Activated CD4-positive, alpha-beta T cell treated with anti-CD3 and anti-CD28 coated beads for 24 hours (primary cell): Measurements from ENCODE around the gene MS4A3.
"Not testable (repeated sequence)": the region's sequence is repeated elsewhere in the genome, so short reads cannot be mapped to it uniquely, and the experiment has no call there.

ENCODE experiments used
- DNase-seq, 2 donors: peaks; one replicate each; pipeline ENCODE4 v3.0.0-alpha.2; 2020; ENCODE audit warnings: low read depth in 2 of 2

The MS4A3 gene

DNA sequence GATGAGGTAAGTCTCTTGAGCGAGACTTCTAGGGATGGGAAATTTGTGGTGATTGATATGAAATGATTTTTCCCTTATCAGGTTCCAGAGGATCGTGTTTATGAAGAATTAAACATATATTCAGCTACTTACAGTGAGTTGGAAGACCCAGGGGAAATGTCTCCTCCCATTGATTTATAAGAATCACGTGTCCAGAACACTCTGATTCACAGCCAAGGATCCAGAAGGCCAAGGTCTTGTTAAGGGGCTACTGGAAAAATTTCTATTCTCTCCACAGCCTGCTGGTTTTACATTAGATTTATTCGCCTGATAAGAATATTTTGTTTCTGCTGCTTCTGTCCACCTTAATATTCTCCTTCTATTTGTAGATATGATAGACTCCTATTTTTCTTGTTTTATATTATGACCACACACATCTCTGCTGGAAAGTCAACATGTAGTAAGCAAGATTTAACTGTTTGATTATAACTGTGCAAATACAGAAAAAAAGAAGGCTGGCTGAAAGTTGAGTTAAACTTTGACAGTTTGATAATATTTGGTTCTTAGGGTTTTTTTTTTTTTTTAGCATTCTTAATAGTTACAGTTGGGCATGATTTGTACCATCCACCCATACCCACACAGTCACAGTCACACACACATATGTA is 39.1 kb downstream of the MS4A3 start:
- DNase-seq: no peak

DNA sequence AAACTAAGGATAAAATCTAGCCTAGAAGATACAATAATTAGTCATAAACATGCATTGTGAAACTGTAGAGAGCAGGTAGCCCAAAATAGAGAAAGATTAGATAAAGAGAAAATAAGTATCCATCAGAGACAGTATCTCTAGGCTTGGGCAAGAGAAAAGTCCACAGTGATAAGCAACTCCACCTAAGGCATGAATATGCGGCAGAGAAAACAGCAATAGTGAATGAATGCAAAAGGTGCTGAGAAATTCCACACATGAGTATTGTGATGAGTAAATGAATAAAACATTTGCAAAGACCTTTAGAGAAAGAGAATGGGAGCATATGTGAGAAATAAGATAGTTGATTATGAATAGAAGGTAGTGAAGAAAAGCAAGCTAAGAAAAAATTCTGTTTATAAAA is 40.7 kb downstream of the MS4A3 start:
- no peak for DNase-seq

DNA sequence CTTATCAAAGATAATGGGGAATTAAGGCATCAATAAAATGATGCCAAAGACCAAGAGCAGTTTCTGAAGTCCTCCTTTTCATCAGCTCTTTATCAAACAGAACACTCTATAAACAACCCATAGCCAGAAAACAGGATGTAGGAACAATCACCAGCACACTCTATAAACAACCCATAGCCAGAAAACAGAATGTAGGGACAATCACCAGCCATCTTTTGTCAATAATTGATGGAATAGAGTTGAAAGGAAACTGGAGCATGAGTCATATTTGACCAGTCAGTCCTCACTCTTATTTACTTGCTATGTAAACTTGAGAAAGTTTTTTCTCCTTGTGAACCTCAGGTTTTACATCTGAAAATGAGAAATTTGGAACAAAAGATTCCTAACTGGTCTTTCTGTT is 42.0 kb downstream of the MS4A3 start:
- no peak for DNase-seq

DNA sequence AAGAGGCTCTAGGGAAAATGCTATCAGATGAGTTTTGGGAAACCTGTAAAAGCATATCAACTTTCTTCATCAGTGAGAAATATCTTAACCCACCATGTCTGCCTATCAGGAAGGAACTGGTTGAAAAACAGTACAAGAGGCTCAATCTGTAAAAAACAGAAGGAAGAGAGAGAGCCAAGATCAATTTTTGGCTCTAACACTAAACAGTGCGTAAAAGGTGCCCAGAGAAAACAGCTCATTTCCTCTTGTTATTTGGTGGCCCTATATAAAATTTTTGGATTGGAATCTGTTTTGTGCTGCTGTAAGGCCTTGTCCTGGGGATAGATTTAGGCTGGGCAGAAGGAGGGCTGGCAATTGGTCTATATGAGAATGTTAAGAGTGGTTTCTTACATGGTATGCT is 44.1 kb downstream of the MS4A3 start:
- DNase-seq: no peak

DNA sequence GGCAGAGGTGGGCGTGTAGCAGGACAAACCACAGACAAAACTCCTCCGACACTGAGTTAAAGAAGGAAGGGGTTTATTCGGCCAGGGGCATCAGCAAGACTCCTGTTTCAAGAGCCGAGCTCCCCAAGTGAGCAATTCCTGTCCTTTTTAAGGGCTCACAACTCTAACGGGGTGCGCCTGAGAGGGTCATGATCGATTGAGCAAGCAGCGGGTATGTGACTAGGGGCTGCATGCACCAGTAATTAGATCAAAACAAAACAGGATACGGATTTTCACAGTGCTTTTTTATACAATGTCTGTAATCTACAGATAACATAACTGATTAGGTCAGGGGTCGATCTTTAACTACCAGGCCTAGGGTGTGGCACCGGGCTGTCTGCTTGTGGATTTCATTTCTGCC is 44.9 kb downstream of the MS4A3 start:
- not testable (repeated sequence) for DNase-seq

DNA sequence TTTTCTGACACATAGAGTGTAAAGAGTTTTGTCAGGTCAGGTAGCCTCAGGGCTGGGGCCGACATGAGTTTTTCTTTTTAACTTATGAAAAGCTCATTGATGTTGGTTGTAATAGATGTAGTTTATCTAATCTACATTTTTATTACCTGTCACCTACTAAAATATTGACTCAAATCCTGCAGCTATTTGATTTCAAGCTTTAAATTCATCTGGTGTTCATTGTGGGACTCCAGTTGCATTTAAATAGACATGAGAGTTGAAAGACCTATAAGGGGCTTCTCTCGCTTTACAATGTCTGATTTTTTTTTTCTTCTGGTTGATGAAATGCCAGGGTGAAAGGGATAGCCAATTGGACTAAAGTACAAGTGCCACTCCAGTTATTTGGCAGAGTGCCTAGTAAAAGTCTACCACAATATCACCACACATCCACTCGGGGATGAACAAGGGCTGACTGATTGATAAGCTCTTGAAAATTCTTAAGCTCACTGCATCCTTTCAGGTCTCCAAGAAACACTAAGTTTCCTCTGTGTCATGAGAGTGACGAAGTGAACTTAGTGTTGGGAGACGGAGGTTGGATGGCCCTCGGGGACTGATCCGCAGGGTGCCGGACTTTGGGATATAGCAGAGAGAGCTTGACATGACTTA is 48.1 kb downstream of the MS4A3 start:
- not testable (repeated sequence) for DNase-seq

DNA sequence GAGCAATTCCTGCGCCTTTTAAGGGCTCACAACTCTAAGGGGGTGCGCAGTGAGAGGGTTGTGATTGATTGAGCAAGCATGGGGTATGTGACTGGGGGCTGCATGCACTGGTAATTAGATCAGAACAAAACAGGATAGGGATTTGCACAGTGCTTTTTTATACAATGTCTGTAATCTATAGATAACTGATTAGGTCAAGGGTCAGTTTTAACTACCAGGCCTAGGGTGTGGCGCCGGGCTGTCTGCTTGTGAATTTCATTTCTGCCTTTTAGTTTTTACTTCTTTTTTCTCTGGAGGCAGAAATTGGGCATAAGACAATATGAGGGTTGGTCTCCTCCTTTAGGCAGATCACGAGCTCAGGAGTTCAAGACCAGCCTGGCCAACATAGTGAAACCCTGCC is 52.2 kb downstream of the MS4A3 start:
- not testable (repeated sequence) for DNase-seq

DNA sequence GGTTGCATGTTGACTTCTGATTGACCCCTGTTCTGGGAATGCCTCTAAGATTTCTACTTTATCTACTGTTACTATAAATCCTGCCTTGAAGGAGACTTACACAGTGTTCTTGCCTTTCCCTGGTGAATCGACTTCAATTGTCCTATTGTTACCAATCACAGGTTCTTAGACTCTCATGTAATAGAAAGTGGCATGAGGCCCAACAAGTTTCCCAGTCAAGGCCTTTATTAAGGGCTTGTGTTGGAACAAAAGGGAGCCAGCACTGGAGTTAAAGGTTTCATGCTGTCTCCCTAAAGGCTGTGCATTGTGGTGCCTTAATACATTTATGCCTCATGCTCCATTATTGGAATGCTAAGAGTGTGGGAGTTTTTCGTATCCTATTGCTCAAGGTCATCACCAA is 55.3 kb downstream of the MS4A3 start:
- no peak for DNase-seq

DNA sequence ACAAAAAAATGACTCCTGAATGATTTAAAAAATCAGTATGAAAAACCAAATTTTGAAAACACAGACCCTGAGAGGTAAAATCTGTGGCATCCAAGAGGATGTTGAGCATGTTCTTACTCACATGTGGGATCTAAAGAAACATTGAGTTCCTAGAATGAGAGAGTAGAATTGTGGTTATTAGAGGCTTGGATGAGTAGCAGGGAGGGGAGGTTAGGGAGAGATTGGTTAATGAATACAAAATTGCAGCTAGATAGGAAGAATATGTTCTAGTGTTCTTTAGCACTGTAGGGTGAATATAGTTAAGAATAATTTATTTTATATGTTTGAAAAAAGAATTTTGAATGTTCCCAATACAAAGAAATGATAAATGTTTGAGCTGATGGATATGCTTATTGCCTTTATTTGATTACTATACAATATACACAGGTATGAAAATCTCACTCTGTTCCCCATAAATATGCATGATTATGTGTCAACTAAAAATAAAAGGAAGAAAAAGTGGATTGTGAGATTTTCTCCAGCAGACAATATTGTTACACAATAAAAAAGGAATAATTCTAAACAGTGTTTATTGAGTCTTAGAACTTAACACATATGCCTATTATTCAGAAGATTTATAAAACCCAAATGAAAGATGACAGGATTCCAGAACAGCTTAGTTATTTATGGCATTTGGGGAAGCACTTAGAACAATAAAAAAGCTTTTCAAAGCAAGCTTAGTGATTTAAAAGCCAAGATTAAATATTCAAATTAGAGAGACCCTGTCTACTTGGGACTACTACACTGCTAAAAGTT is 60.7 kb downstream of the MS4A3 start:
- no peak for DNase-seq

DNA sequence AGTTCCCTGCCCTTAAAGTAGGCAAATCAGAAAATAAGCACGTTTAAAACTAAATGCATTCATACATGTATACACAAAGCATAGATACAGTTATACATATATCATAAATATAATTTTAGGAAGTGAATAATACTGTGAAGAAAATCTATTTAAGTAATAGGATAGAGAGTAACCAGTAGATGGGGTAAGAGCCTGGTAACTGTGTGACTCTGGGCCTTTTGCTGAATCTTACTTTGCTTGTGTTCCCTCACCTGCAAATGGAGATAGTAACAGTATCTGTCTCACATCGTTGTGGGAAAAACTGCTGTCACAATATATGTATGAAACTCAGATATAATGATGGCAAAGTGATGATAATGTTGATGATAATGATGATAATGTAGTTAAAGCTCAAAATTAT is 61.9 kb downstream of the MS4A3 start:
- no peak for DNase-seq

DNA sequence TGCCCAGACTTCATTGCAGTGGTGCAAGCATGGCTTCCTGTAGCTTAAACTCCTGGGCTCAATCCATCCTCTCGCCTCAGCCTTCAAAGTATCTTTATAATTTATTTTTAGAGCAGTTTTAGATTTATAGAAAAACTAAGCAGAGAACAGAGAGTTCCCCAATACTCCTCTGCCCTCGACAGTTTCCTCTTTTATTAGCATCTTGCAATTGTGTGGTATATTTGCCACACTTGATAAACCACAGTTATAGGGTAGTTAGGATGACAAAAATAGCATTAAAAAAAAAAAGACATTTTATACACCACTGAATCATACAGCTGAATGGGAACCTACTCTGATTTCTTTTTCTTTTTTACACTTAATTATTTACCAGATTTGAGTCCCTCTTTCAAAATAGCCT is 63.2 kb downstream of the MS4A3 start:
- no peak for DNase-seq
